Measurements from ENCODE around the gene SSR4. TPM values are rescaled to one million over a fixed set of nuclear protein-coding genes. Genes with fewer than 3 reads are reported as not detected.

SSR4 gene
- total and polyA plus RNA-seq, 2 of the 8 experiments (the other 6 are each of a cell fraction or from before 2014, with no cell fraction given) = 168 to 642 TPM

DNA sequence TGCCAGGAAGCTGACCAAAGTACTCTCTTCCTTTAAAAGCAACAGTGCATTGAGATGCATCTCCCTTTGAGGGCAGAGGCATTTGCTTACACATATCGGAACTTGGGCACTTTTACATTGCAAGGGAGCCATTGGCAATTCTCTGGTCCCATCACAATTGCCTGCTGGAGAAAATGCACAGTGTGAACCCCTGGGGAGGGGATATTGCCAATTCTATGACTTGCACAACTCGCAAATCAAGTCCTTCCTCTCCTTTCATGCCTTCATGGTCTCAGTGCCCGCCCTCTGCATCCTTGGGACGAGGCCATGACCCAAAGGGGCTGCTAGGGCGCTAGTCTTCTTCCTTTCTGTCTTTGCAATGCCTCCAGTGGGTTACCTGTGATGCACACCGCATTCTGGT, 50.7 kb downstream of the SSR4 start:
- peak; percentile 95 for FAIRE-seq
- H3K27ac ChIP-seq (ENCODE audit: low read depth, low read length) = peak overlapping the region; percentile 75; the same call in 1 of the 2 replicates

More for the DNA sequence above, 50.7 kb downstream of the SSR4 start:
- peak overlapping the region; percentile 25 for H4K91ac ChIP-seq (replicated peaks; ENCODE audit: insufficient read length, low read length)
- TF ChIP-seq ASH2L (IDR thresholded peaks at IDR 0.05; ENCODE audit: low read length) (peak; percentile 41), CEBPB (IDR thresholded peaks at IDR 0.05; ENCODE audit: low read depth, low read length) (peak; percentile 12; the same call in 1 of the 2 replicates)
- TF ChIP-seq, protein P1, sequence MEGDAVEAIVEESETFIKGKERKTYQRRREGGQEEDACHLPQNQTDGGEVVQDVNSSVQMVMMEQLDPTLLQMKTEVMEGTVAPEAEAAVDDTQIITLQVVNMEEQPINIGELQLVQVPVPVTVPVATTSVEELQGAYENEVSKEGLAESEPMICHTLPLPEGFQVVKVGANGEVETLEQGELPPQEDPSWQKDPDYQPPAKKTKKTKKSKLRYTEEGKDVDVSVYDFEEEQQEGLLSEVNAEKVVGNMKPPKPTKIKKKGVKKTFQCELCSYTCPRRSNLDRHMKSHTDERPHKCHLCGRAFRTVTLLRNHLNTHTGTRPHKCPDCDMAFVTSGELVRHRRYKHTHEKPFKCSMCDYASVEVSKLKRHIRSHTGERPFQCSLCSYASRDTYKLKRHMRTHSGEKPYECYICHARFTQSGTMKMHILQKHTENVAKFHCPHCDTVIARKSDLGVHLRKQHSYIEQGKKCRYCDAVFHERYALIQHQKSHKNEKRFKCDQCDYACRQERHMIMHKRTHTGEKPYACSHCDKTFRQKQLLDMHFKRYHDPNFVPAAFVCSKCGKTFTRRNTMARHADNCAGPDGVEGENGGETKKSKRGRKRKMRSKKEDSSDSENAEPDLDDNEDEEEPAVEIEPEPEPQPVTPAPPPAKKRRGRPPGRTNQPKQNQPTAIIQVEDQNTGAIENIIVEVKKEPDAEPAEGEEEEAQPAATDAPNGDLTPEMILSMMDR (IDR thresholded peaks at IDR 0.05; ENCODE audit: control extremely low read depth in 1 of 3, insufficient read depth in 1 of 3, low read depth in 1 of 3, low read length in 3 of 3) = no peak
- no peaks in the 10 kb centered on the region for H3K9me3 ChIP-seq (ENCODE audit: insufficient read depth in 2 of 2, low read depth in 1 of 2, low read length in 1 of 2)
- CTCF ChIA-PET (ENCODE audit: partially characterized antibody) = interaction anchor here (0.9 to 1.5 kb wide), 2 partner anchors 14 to 66 kb away, joined by 3 to 4 read pairs; no protein-coding TSS in a partner anchor
- H3K14ac ChIP-seq (ENCODE audit: insufficient read length) = no peak overlapping the region
- peaks cover 0 to 12% (median 3%) of the 10 kb centered on the region in 4 experiments; a peak in 5 of 7 replicates for H3K4me1 ChIP-seq (replicated peaks in 1 of 4; ENCODE audit: control insufficient read depth in 3 of 4, insufficient read depth in 4 of 4, low read length in 3 of 4)
- no peaks in the 10 kb centered on the region for H3K36me3 ChIP-seq (ENCODE audit: control insufficient read depth in 2 of 4, insufficient read depth in 4 of 4, low read length in 3 of 4)
- H4K5ac ChIP-seq (ENCODE audit: insufficient read length, low read depth, low read length) = no peak overlapping the region
- H3K56ac ChIP-seq (replicated peaks; ENCODE audit: insufficient read length, low read depth, low read length) = peak overlapping the region; percentile 47
- POLR2A ChIA-PET (ENCODE audit: partially characterized antibody) = interaction anchor here (0.9 to 3.3 kb wide), 7 partner anchors 12 to 51 kb away, joined by 3 to 13 read pairs (median 4); partner anchors contain the start of genes IDH3G and SSR4
- H2AK5ac ChIP-seq (ENCODE audit: low read depth, low read length) = no peak overlapping the region; the same call in 1 of the 2 replicates
- no peak overlapping the region for H2BK15ac ChIP-seq (ENCODE audit: low read length)
- no peak overlapping the region for H4K8ac ChIP-seq (ENCODE audit: extremely low read depth, insufficient read depth, low read length)
- no peak overlapping the region for H3K23ac ChIP-seq (ENCODE audit: insufficient read length)
- no peak for DNase-seq (ENCODE audit: low read depth in 1 of 2, low spot score in 2 of 2)
- no peak overlapping the region for H3K18ac ChIP-seq (ENCODE audit: extremely low read depth, low read length)
- 0 out of 2 replicates have a peak overlapping the region, but pooled peaks have one; percentile 48 for H2BK20ac ChIP-seq (ENCODE audit: low read length)
- H3K9ac ChIP-seq (replicated peaks in 1 of 4; ENCODE audit: extremely low read depth in 1 of 4, low read depth in 3 of 4, low read length in 3 of 4) = peak overlapping the region in 2 of 4 experiments; percentile 25 to 47; a peak in 1 of 7 replicates
- H3K4ac ChIP-seq (replicated peaks; ENCODE audit: insufficient read length, low read depth, low read length) = no peak overlapping the region
- H4K20me1 ChIP-seq (replicated peaks in 1 of 2; ENCODE audit: control insufficient read depth in 1 of 2, insufficient read depth in 2 of 2, low read length in 2 of 2) = no peaks in the 10 kb centered on the region
- no peaks in the 10 kb centered on the region for H3K79me2 ChIP-seq (ENCODE audit: control insufficient read depth in 1 of 2, insufficient read depth in 2 of 2, low read length in 2 of 2)
- H2AFZ ChIP-seq (ENCODE audit: low read length) = no peak overlapping the region
- peak overlapping the region; percentile 94; the same call in 1 of the 2 replicates for H2BK12ac ChIP-seq (ENCODE audit: low read depth, low read length)
- H3K4me2 ChIP-seq (ENCODE audit: insufficient read depth in 1 of 2, low read depth in 2 of 2, low read length in 2 of 2) = peak overlapping the region; percentile 49 to 61
- 4% methylated on average over 3 of the region's 6 CpGs; no CpG with 5 or more reads in 1 of the 2 experiments for WGBS, 2 experiments (ENCODE audit: extremely low coverage in 1 of 2, insufficient coverage in 1 of 2, insufficient read length in 1 of 2, insufficient replicate concordance in 2 of 2, low coverage in 1 of 2, low lambda C conversion rate in 2 of 2, missing lambda C conversion rate in 1 of 2)
- H3K4me3 ChIP-seq (ENCODE audit: extremely low read depth in 1 of 4, insufficient read depth in 2 of 4, low read depth in 3 of 4, low read length in 4 of 4) = peak overlapping the region in 1 of 4 experiments; percentile 45; a peak in 1 of 8 replicates
- H3K27me3 ChIP-seq (replicated peaks in 1 of 4; ENCODE audit: control insufficient read depth in 3 of 4, extremely low read depth in 1 of 4, insufficient read depth in 3 of 4, low read length in 3 of 4) = no peaks in the 10 kb centered on the region
- no peaks in the 10 kb centered on the region for H3K23me2 ChIP-seq (ENCODE audit: low read depth, low read length)
- peak overlapping the region; percentile 95; the same call in 1 of the 2 replicates for H2BK5ac ChIP-seq (ENCODE audit: low read depth, low read length)
- no peak overlapping the region for H2BK120ac ChIP-seq (replicated peaks; ENCODE audit: low read depth, low read length)
- no peaks in the 10 kb centered on the region for H3K79me1 ChIP-seq (ENCODE audit: low read depth, low read length)

Measured in H1 (cell line).